ENCODE data around the gene YTHDC1. TPM values are rescaled to one million over a fixed set of nuclear protein-coding genes. Genes with fewer than 3 reads are reported as not detected.
A peak's percentile ranks its signal among the peaks of the same experiment; 100 is the strongest.
"Not testable (repeated sequence)": the region's sequence is repeated elsewhere in the genome, so short reads cannot be mapped to it uniquely, and the experiment has no call there.

YTHDC1 gene
- polyA plus RNA-seq = 10 to 100 TPM; 38.5 to 45.2 TPM

GRCh38 chr4:68349649-68350360, at the start of gene YTHDC1:
Gene YTHDC1 (minus strand): TSS chr4:68350090. CDS start chr4:68349753, 337 bp downstream.
- Histone ChIP-seq H3K36me3 (ENCODE audit: control insufficient read depth in 2 of 2, insufficient read depth in 2 of 2, low read length in 1 of 2) (no peaks in the 10 kb centered on the region), H3K27ac (ENCODE audit: low read depth in 2 of 2, low read length in 1 of 2) (peak within 1 kb of the TSS; percentile 98 to 100), H3K27me3 (ENCODE audit: control insufficient read depth in 1 of 2, insufficient read depth in 2 of 2, low read length in 2 of 2) (no peaks in the 10 kb centered on the region), H3K4me1 (ENCODE audit: control insufficient read depth in 2 of 2, insufficient read depth in 2 of 2, low read length in 1 of 2) (peaks cover 0 to under 1% of the 10 kb centered on the region in 2 donors), H3K4me3 (ENCODE audit: low read depth in 1 of 2, low read length in 2 of 2) (peak within 1 kb of the TSS; percentile 86 to 100), H3K9me3 (ENCODE audit: control insufficient read depth in 2 of 2, insufficient read depth in 1 of 2, low read depth in 1 of 2, low read length in 1 of 2) (no peaks in the 10 kb centered on the region)
- WGBS, 2 donors = 1% methylated on average over 67 of the region's 67 CpGs

GRCh38 chr4:68399306-68399705, 49.4 kb upstream of the YTHDC1 start:
- H3K27me3 ChIP-seq (ENCODE audit: control insufficient read depth in 1 of 2, insufficient read depth in 2 of 2, low read length in 2 of 2) = no peaks in the 10 kb centered on the region
- no peaks in the 10 kb centered on the region for H3K36me3 ChIP-seq (ENCODE audit: control insufficient read depth in 2 of 2, insufficient read depth in 2 of 2, low read length in 1 of 2)
- no peak overlapping the region for H3K4me3 ChIP-seq (ENCODE audit: low read depth in 1 of 2, low read length in 2 of 2)
- H3K4me1 ChIP-seq (ENCODE audit: control insufficient read depth in 2 of 2, insufficient read depth in 2 of 2, low read length in 1 of 2) = no peaks in the 10 kb centered on the region
- no peak overlapping the region for H3K27ac ChIP-seq (ENCODE audit: low read depth in 2 of 2, low read length in 1 of 2)
- H3K9me3 ChIP-seq (ENCODE audit: control insufficient read depth in 2 of 2, insufficient read depth in 1 of 2, low read depth in 1 of 2, low read length in 1 of 2) = peaks cover 0 to 2% of the 10 kb centered on the region in 2 donors
- WGBS, 2 donors = 90 to 94% methylated on average over 4 of the region's 4 CpGs

- H3K4me3 ChIP-seq (ENCODE audit: low read depth in 1 of 2, low read length in 2 of 2) = no peak overlapping the region
- no peak overlapping the region for H3K27ac ChIP-seq (ENCODE audit: low read depth in 2 of 2, low read length in 1 of 2)
- H3K36me3 ChIP-seq (ENCODE audit: control insufficient read depth in 2 of 2, insufficient read depth in 2 of 2, low read length in 1 of 2) = no peaks in the 10 kb centered on the region
- H3K9me3 ChIP-seq (ENCODE audit: control insufficient read depth in 2 of 2, insufficient read depth in 1 of 2, low read depth in 1 of 2, low read length in 1 of 2) = peaks cover 0 to 2% of the 10 kb centered on the region in 2 donors
- WGBS, 2 donors = 87 to 99% methylated on average over 1 of the region's 1 CpG
- H3K27me3 ChIP-seq (ENCODE audit: control insufficient read depth in 1 of 2, insufficient read depth in 2 of 2, low read length in 2 of 2) = no peaks in the 10 kb centered on the region
- no peaks in the 10 kb centered on the region for H3K4me1 ChIP-seq (ENCODE audit: control insufficient read depth in 2 of 2, insufficient read depth in 2 of 2, low read length in 1 of 2)
Observed at GRCh38 chr4:68396756-68397155, 46.9 kb upstream of the YTHDC1 start.

GRCh38 chr4:68391436-68391835, 41.5 kb upstream of the YTHDC1 start:
- no peaks in the 10 kb centered on the region for H3K27me3 ChIP-seq (ENCODE audit: control insufficient read depth in 1 of 2, insufficient read depth in 2 of 2, low read length in 2 of 2)
- H3K27ac ChIP-seq (ENCODE audit: low read depth in 2 of 2, low read length in 1 of 2) = no peak overlapping the region
- no peak overlapping the region for H3K4me3 ChIP-seq (ENCODE audit: low read depth in 1 of 2, low read length in 2 of 2)
- 50 to 51% methylated on average over 3 of the region's 3 CpGs for WGBS, 2 donors
- no peaks in the 10 kb centered on the region for H3K4me1 ChIP-seq (ENCODE audit: control insufficient read depth in 2 of 2, insufficient read depth in 2 of 2, low read length in 1 of 2)
- H3K36me3 ChIP-seq (ENCODE audit: control insufficient read depth in 2 of 2, insufficient read depth in 2 of 2, low read length in 1 of 2) = no peaks in the 10 kb centered on the region
- H3K9me3 ChIP-seq (ENCODE audit: control insufficient read depth in 2 of 2, insufficient read depth in 1 of 2, low read depth in 1 of 2, low read length in 1 of 2) = peaks cover 0 to 2% of the 10 kb centered on the region in 2 donors

- no peak overlapping the region for H3K4me3 ChIP-seq (ENCODE audit: low read depth in 1 of 2, low read length in 2 of 2)
Observed at GRCh38 chr4:68390205-68390935, 40.5 kb upstream of the YTHDC1 start.

GRCh38 chr4:68389386-68389913, 39.6 kb upstream of the YTHDC1 start:
- 75 to 77% methylated on average over 6 of the region's 6 CpGs for WGBS, 2 donors
- not testable (repeated sequence) for H3K36me3 ChIP-seq (ENCODE audit: control insufficient read depth in 2 of 2, insufficient read depth in 2 of 2, low read length in 1 of 2); H3K4me1 ChIP-seq (ENCODE audit: control insufficient read depth in 2 of 2, insufficient read depth in 2 of 2, low read length in 1 of 2); H3K27me3 ChIP-seq (ENCODE audit: control insufficient read depth in 1 of 2, insufficient read depth in 2 of 2, low read length in 2 of 2); H3K9me3 ChIP-seq (ENCODE audit: control insufficient read depth in 2 of 2, insufficient read depth in 1 of 2, low read depth in 1 of 2, low read length in 1 of 2); H3K4me3 ChIP-seq (ENCODE audit: low read depth in 1 of 2, low read length in 2 of 2); H3K27ac ChIP-seq (ENCODE audit: low read depth in 2 of 2, low read length in 1 of 2)

More at GRCh38 chr4:68390205-68390935, 40.5 kb upstream of the YTHDC1 start:
- no peak overlapping the region for H3K27ac ChIP-seq (ENCODE audit: low read depth in 2 of 2, low read length in 1 of 2)
- H3K4me1 ChIP-seq (ENCODE audit: control insufficient read depth in 2 of 2, insufficient read depth in 2 of 2, low read length in 1 of 2) = no peaks in the 10 kb centered on the region
- H3K27me3 ChIP-seq (ENCODE audit: control insufficient read depth in 1 of 2, insufficient read depth in 2 of 2, low read length in 2 of 2) = no peaks in the 10 kb centered on the region
- H3K9me3 ChIP-seq (ENCODE audit: control insufficient read depth in 2 of 2, insufficient read depth in 1 of 2, low read depth in 1 of 2, low read length in 1 of 2) = peaks cover 0 to 1% of the 10 kb centered on the region in 2 donors
- no peaks in the 10 kb centered on the region for H3K36me3 ChIP-seq (ENCODE audit: control insufficient read depth in 2 of 2, insufficient read depth in 2 of 2, low read length in 1 of 2)
- 39 to 44% methylated on average over 1 of the region's 1 CpG for WGBS, 2 donors

GRCh38 chr4:68388347-68388865, 38.5 kb upstream of the YTHDC1 start:
- WGBS, 2 donors = 57 to 66% methylated on average over 4 of the region's 4 CpGs
- Histone ChIP-seq H3K4me3 (ENCODE audit: low read depth in 1 of 2, low read length in 2 of 2) (no peak overlapping the region), H3K9me3 (ENCODE audit: control insufficient read depth in 2 of 2, insufficient read depth in 1 of 2, low read depth in 1 of 2, low read length in 1 of 2) (no peaks in the 10 kb centered on the region), H3K36me3 (ENCODE audit: control insufficient read depth in 2 of 2, insufficient read depth in 2 of 2, low read length in 1 of 2) (no peaks in the 10 kb centered on the region), H3K27me3 (ENCODE audit: control insufficient read depth in 1 of 2, insufficient read depth in 2 of 2, low read length in 2 of 2) (no peaks in the 10 kb centered on the region), H3K27ac (ENCODE audit: low read depth in 2 of 2, low read length in 1 of 2) (no peak overlapping the region), H3K4me1 (ENCODE audit: control insufficient read depth in 2 of 2, insufficient read depth in 2 of 2, low read length in 1 of 2) (no peaks in the 10 kb centered on the region)

GRCh38 chr4:68385267-68385666, 35.4 kb upstream of the YTHDC1 start:
- Histone ChIP-seq H3K9me3 (ENCODE audit: control insufficient read depth in 2 of 2, insufficient read depth in 1 of 2, low read depth in 1 of 2, low read length in 1 of 2) (no peaks in the 10 kb centered on the region), H3K27me3 (ENCODE audit: control insufficient read depth in 1 of 2, insufficient read depth in 2 of 2, low read length in 2 of 2) (no peaks in the 10 kb centered on the region), H3K27ac (ENCODE audit: low read depth in 2 of 2, low read length in 1 of 2) (no peak overlapping the region), H3K36me3 (ENCODE audit: control insufficient read depth in 2 of 2, insufficient read depth in 2 of 2, low read length in 1 of 2) (no peaks in the 10 kb centered on the region), H3K4me1 (ENCODE audit: control insufficient read depth in 2 of 2, insufficient read depth in 2 of 2, low read length in 1 of 2) (no peaks in the 10 kb centered on the region), H3K4me3 (ENCODE audit: low read depth in 1 of 2, low read length in 2 of 2) (no peak overlapping the region)
- 94 to 95% methylated on average over 2 of the region's 2 CpGs for WGBS, 2 donors

- H3K9me3 ChIP-seq (ENCODE audit: control insufficient read depth in 2 of 2, insufficient read depth in 1 of 2, low read depth in 1 of 2, low read length in 1 of 2) = no peaks in the 10 kb centered on the region
- H3K36me3 ChIP-seq (ENCODE audit: control insufficient read depth in 2 of 2, insufficient read depth in 2 of 2, low read length in 1 of 2) = no peaks in the 10 kb centered on the region
- no peaks in the 10 kb centered on the region for H3K4me1 ChIP-seq (ENCODE audit: control insufficient read depth in 2 of 2, insufficient read depth in 2 of 2, low read length in 1 of 2)
- H3K27me3 ChIP-seq (ENCODE audit: control insufficient read depth in 1 of 2, insufficient read depth in 2 of 2, low read length in 2 of 2) = no peaks in the 10 kb centered on the region
- H3K4me3 ChIP-seq (ENCODE audit: low read depth in 1 of 2, low read length in 2 of 2) = no peak overlapping the region
- WGBS, 2 donors = 54 to 56% methylated on average over 3 of the region's 3 CpGs
- H3K27ac ChIP-seq (ENCODE audit: low read depth in 2 of 2, low read length in 1 of 2) = no peak overlapping the region
Observed at GRCh38 chr4:68383115-68383514, 33.2 kb upstream of the YTHDC1 start.
